ENCODE data around the gene DYNC1I2.

DYNC1I2 gene

GRCh38 chr2:171687287-171688128 is at the start of gene DYNC1I2:
DYNC1I2 (plus strand) TSS chr2:171687469; CDS start chr2:171690156, 2,687 bp downstream.
- DNase-seq, result peak; percentile 99

- DNase-seq, result no peak
Observed at GRCh38 chr2:171651667-171652415, 35.4 kb upstream of the DYNC1I2 start.

- no peak for DNase-seq
Observed at GRCh38 chr2:171652416-171652785, 34.9 kb upstream of the DYNC1I2 start.

GRCh38 chr2:171655586-171655985 is 31.7 kb upstream of the DYNC1I2 start:
- DNase-seq, result no peak

GRCh38 chr2:171667041-171667440 is 20.2 kb upstream of the DYNC1I2 start:
- no peak for DNase-seq

- no peak for DNase-seq
Observed at GRCh38 chr2:171668183-171668582, 19.1 kb upstream of the DYNC1I2 start.

- no peak for DNase-seq
Observed at GRCh38 chr2:171669121-171669520, 18.1 kb upstream of the DYNC1I2 start.

GRCh38 chr2:171670655-171671054 is 16.6 kb upstream of the DYNC1I2 start:
- DNase-seq, result no peak

GRCh38 chr2:171671867-171672266 is 15.4 kb upstream of the DYNC1I2 start:
- no peak for DNase-seq

GRCh38 chr2:171673905-171674304 is 13.4 kb upstream of the DYNC1I2 start:
- no peak for DNase-seq

- DNase-seq, result no peak
Observed at GRCh38 chr2:171675810-171676345, 11.4 kb upstream of the DYNC1I2 start.

- DNase-seq, result no peak
Observed at GRCh38 chr2:171678619-171679018, 8.7 kb upstream of the DYNC1I2 start.

- peak; percentile 47 for DNase-seq
Observed at GRCh38 chr2:171688129-171688465, 828 bp downstream of the DYNC1I2 start.

- DNase-seq, result no peak
Observed at GRCh38 chr2:171692331-171692730, 5.1 kb downstream of the DYNC1I2 start.

- no peak for DNase-seq
Observed at GRCh38 chr2:171702781-171703556, 15.7 kb downstream of the DYNC1I2 start.

GRCh38 chr2:171703574-171704347 is 16.5 kb downstream of the DYNC1I2 start:
- peak; percentile 56 for DNase-seq

GRCh38 chr2:171706152-171706803 is 19.0 kb downstream of the DYNC1I2 start:
- DNase-seq, result peak; percentile 21

- DNase-seq, result no peak
Observed at GRCh38 chr2:171707752-171708151, 20.5 kb downstream of the DYNC1I2 start.

GRCh38 chr2:171709011-171709685 is 21.9 kb downstream of the DYNC1I2 start:
- no peak for DNase-seq

GRCh38 chr2:171711351-171711750 is 24.1 kb downstream of the DYNC1I2 start:
- no peak for DNase-seq

- no peak for DNase-seq
Observed at GRCh38 chr2:171712051-171712450, 24.8 kb downstream of the DYNC1I2 start.

All from NCI-H510A treated with DMSO at 0.1 percent for 48 hours (cell line).